Stomach (tissue), 9 donors: ENCODE data around the gene GADD45G. TPM values are rescaled to one million over a fixed set of nuclear protein-coding genes. Genes with fewer than 3 reads are reported as not detected.

Source experiments
- DNase-seq, 2 donors: peaks; one replicate each; pipeline versions ENCODE4 v3.0.0 to v3.0.0-alpha.2; 2013 to 2019
- H3K27ac ChIP-seq, 5 donors: fragments of 200-600 bp in 4 of 5; sonication (generic) in 4 of 5; one replicate each; pipeline ENCODE4 v1.5.1; 2013 to 2019; ENCODE audit warnings: mild to moderate bottlenecking in 1 of 5, moderate library complexity in 1 of 5
- H3K27me3 ChIP-seq, 3 donors: fragments of 200-600 bp; sonication (generic); one replicate each; pipeline ENCODE4 v1.5.1; 2017 to 2019; ENCODE audit warnings: mixed run types in 1 of 3
- H3K36me3 ChIP-seq, 4 donors: fragments of 200-600 bp; sonication (generic); 1 replicate in 3 of 4; 2 replicates in 1 of 4; pipeline ENCODE4 v1.5.1; 2016 to 2019
- H3K4me1 ChIP-seq, 4 donors: fragments of 200-600 bp; sonication (generic); one replicate each; pipeline ENCODE4 v1.5.1; 2016 to 2019
- H3K4me3 ChIP-seq, 4 donors: fragments of 200-600 bp; sonication (generic) in 3 of 4; one replicate each; pipeline ENCODE4 v1.5.1; 2016 to 2019; ENCODE audit warnings: mild to moderate bottlenecking in 1 of 4
- H3K9me3 ChIP-seq, 4 donors: fragments of 200-600 bp; sonication (generic); one replicate each; pipeline ENCODE4 v1.5.1; 2016 to 2019
- EP300 ChIP-seq: sonication (generic); formaldehyde crosslinking; IDR thresholded peaks from one replicate; pipeline ENCODE4 v1.6.1; 2017; ENCODE audit warnings: antibody characterized with exemption
- POLR2A ChIP-seq, 4 donors: fragments of 450-650 bp; IDR thresholded peaks; one replicate each; pipeline ENCODE4 v1.6.1; 2016; ENCODE audit warnings: antibody characterized with exemption in 4 of 4, control low read depth in 2 of 4, mild to moderate bottlenecking in 1 of 4, moderate library complexity in 1 of 4
- POLR2AphosphoS5 ChIP-seq, 3 donors: sonication (generic); formaldehyde crosslinking; IDR thresholded peaks; one replicate each; pipeline ENCODE4 v1.6.1; 2016; ENCODE audit warnings: antibody characterized with exemption in 3 of 3
- WGBS, 5 donors: extraction: QIAGEN DNeasy Blood & Tissue Kit in 3 of 5; methylation state at CpG; one replicate each; pipeline versions ENCODE4 v1.1.5 to v1.1.7; 2013 to 2018; 5-methylcytosine and 5-hydroxymethylcytosine counted together
- intact Hi-C: fragments of 100-400 bp; cut with DNase I; formaldehyde crosslinking; loops from one replicate; pipeline ENCODE4 v1.15.1; 2023; ENCODE audit warnings: low total_unique reads
- polyA plus RNA-seq, 3 donors: library from polyadenylated mRNA; stranded (reverse); fragments of 200-250 nt; gene quantifications; one replicate each; pipeline ENCODE4 v1.2.3, GENCODE V29; 2013
- total RNA-seq, 5 donors: library from RNA; depleted of rRNA; stranded (reverse); fragments of >200 nt; gene quantifications; one replicate each; pipeline versions ENCODE4 v1.1.0 to v1.2.3, GENCODE V29; 2014 to 2016
- TF ChIP-seq, protein P1 (sequence below), 7 experiments: fragments of 450-650 bp in 4 of 7; fragments of 200-600 bp in 3 of 7; sonication (generic) in 3 of 7; IDR thresholded peaks; one replicate each; pipeline ENCODE4 v1.5.1; 2016 to 2019; ENCODE audit warnings: antibody characterized with exemption in 7 of 7, control low read depth in 2 of 7, mild to moderate bottlenecking in 1 of 7
- donor health status: healthy with polysubstance abuse.
- donor health status: Bipolar disorder and iron deficiency.
- donor health status: healthy.

GADD45G gene
- total and polyA plus RNA-seq, 8 donors = 6.8 to 121 (median 95.9) TPM

DNA sequence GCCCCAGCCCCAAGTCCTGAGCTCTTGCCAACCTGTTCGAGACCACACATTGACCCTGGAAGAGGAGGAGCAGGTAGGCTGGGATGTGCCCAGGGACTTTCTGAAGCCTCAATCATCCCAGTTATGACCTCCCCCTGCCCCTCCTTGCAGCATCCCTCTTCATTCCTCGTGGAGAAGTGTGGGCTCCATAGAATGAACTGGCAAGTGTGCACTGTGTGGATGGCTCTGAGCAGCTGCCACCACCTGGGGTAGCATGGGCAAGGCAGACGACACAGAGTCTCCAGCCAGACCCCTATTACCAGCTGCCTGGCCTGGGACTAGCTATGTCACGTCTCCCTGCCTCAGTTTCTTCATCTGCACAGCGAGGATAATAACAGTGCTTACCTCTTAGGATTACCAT is 33.5 kb downstream of the GADD45G start:
- Histone ChIP-seq H3K36me3 (no peaks in the 10 kb centered on the region), H3K27ac (peak overlapping the region in 2 of 5 donors; percentile 69 to 83), H3K4me3 (no peak overlapping the region), H3K9me3 (no peaks in the 10 kb centered on the region), H3K27me3 (no peaks in the 10 kb centered on the region), H3K4me1 (peaks cover 26 to 54% (median 38%) of the 10 kb centered on the region in 4 donors)
- no peak for TF ChIP-seq POLR2A (IDR thresholded peaks at IDR 0.05)
- TF ChIP-seq, protein P1, sequence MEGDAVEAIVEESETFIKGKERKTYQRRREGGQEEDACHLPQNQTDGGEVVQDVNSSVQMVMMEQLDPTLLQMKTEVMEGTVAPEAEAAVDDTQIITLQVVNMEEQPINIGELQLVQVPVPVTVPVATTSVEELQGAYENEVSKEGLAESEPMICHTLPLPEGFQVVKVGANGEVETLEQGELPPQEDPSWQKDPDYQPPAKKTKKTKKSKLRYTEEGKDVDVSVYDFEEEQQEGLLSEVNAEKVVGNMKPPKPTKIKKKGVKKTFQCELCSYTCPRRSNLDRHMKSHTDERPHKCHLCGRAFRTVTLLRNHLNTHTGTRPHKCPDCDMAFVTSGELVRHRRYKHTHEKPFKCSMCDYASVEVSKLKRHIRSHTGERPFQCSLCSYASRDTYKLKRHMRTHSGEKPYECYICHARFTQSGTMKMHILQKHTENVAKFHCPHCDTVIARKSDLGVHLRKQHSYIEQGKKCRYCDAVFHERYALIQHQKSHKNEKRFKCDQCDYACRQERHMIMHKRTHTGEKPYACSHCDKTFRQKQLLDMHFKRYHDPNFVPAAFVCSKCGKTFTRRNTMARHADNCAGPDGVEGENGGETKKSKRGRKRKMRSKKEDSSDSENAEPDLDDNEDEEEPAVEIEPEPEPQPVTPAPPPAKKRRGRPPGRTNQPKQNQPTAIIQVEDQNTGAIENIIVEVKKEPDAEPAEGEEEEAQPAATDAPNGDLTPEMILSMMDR (IDR thresholded peaks at IDR 0.05) = no peak
- TF ChIP-seq EP300 = no peak
- TF ChIP-seq POLR2AphosphoS5 (IDR thresholded peaks at IDR 0.05) = no peak
- WGBS, 5 donors = 67 to 88% (median 78%) methylated on average over 5 of the region's 5 CpGs
- intact Hi-C loops = no loop called here
- DNase-seq = no peak

DNA sequence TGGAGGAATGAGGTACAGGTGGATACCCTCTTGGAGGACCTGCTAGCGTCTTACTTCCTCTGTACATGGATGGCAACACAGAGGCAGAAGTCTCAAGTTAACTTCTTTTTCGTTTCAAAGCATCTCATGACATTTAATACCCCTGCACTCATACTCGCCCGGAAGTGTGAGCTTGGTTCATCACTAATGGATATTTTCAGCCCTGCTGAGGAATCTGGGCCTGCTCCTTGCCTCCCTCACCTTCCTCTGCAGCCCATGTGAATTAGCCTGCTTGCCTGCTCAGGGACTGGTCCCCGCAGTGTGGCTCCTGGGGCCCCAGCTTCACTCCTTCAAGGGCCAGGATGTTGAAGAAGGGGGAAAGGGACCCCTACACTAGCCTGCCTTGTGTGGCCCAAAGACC is 34.1 kb downstream of the GADD45G start:
- TF ChIP-seq, protein P1 (IDR thresholded peaks at IDR 0.05) = no peak
- no peak for TF ChIP-seq POLR2AphosphoS5 (IDR thresholded peaks at IDR 0.05)
- TF ChIP-seq EP300 = no peak
- no peak for TF ChIP-seq POLR2A (IDR thresholded peaks at IDR 0.05)
- Histone ChIP-seq H3K27ac (peak overlapping the region in 4 of 5 donors; percentile 48 to 83 (median 68)), H3K36me3 (no peaks in the 10 kb centered on the region), H3K27me3 (no peaks in the 10 kb centered on the region), H3K4me3 (no peak overlapping the region), H3K9me3 (no peaks in the 10 kb centered on the region), H3K4me1 (peaks cover 25 to 54% (median 36%) of the 10 kb centered on the region in 4 donors)
- WGBS, 5 donors = 86 to 97% (median 93%) methylated on average over 5 of the region's 5 CpGs
- intact Hi-C loops = no loop called here
- no peak for DNase-seq

DNA sequence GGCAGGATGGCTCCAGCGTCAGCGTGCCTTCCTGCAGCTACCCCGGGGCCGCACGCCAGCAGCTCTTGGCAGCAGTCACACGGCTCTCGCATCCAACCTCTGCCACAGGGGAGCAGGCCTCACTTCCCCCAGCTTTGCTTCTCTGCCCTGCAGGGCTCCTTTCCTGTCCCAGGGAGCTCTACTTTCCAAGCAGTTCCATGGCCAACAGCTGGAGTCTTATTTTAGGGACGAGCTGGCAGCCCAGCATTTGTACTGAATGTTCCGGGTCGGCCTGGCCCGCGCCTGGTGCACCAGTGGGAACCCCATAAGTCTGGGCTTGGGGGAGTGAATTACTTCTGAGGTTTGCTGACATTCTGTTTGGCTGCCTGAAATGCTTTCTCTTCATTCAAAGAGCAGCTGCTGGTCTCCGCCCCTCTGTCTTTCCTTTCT is 34.6 kb downstream of the GADD45G start:
- Histone ChIP-seq H3K27ac (peak overlapping the region in 4 of 5 donors; percentile 48 to 83 (median 68)), H3K9me3 (no peaks in the 10 kb centered on the region), H3K4me1 (peaks cover 25 to 50% (median 36%) of the 10 kb centered on the region in 4 donors), H3K27me3 (no peaks in the 10 kb centered on the region), H3K4me3 (no peak overlapping the region), H3K36me3 (no peaks in the 10 kb centered on the region)
- TF ChIP-seq EP300 (peak; percentile 81), POLR2AphosphoS5 (IDR thresholded peaks at IDR 0.05) (peak in 2 of 3 donors; percentile 16 to 85), POLR2A (IDR thresholded peaks at IDR 0.05) (no peak)
- peak; percentile 48 to 64 for DNase-seq
- WGBS, 5 donors = 38 to 59% (median 57%) methylated on average over 8 to 13 of the region's 13 CpGs
- intact Hi-C loops = no loop called here

DNA sequence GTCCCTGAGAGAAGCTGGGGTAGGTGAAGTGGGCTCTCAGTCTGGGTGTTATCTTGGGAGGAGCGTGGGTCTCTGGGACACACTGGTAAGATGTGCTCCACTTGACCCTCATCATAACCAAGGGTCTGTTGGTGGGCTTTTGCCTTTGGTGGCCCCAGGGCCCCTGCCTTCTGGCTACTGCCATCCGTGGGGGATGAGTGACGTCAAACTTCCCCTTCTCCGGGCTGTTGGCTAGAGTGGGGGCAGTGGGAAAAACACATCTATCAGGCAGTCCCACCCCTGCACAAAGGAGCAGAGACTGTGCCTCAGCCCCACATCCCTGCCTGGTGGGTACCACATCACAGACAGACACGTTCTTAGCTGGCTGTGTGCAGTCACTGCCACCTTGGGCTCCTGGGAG is 35.1 kb downstream of the GADD45G start:
- Histone ChIP-seq H3K4me3 (no peak overlapping the region), H3K27me3 (no peaks in the 10 kb centered on the region), H3K4me1 (peaks cover 20 to 44% (median 31%) of the 10 kb centered on the region in 4 donors), H3K9me3 (no peaks in the 10 kb centered on the region), H3K36me3 (no peaks in the 10 kb centered on the region), H3K27ac (peak overlapping the region in 4 of 5 donors; percentile 48 to 83 (median 68))
- 75 to 100% (median 90%) methylated on average over 3 to 5 of the region's 5 CpGs for WGBS, 5 donors
- TF ChIP-seq, protein P1 (IDR thresholded peaks at IDR 0.05) = no peak
- TF ChIP-seq EP300 (no peak), POLR2AphosphoS5 (IDR thresholded peaks at IDR 0.05) (no peak), POLR2A (IDR thresholded peaks at IDR 0.05) (no peak)
- intact Hi-C loops = no loop called here
- no peak for DNase-seq

DNA sequence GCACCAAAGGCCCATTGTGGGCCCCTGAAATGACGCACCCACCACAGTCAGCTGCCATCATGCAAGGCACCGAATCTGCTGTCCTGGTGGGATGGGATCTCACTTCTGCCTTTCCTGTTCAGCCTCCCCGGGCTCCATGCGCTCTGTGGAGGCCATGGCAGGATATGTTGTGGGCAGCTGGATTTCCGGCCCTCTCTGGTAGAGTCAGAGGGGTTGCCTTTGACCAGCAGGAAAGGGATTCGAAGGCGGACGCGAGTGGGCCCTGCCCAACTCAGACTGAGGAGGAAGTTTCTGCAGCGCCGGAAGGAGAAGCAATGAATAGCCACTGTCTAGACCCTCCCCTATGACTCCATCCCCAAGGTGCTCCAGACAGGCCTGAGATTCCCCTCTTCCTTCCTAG is 35.5 kb downstream of the GADD45G start:
- intact Hi-C loops = no loop called here
- 70 to 94% (median 87%) methylated on average over 9 to 11 of the region's 11 CpGs for WGBS, 5 donors
- TF ChIP-seq EP300 = no peak
- TF ChIP-seq, protein P1 (IDR thresholded peaks at IDR 0.05) = no peak
- no peak for TF ChIP-seq POLR2A (IDR thresholded peaks at IDR 0.05)
- no peak for TF ChIP-seq POLR2AphosphoS5 (IDR thresholded peaks at IDR 0.05)
- Histone ChIP-seq H3K27ac (peak overlapping the region in 4 of 5 donors; percentile 48 to 83 (median 68)), H3K9me3 (no peaks in the 10 kb centered on the region), H3K36me3 (no peaks in the 10 kb centered on the region), H3K4me3 (no peak overlapping the region), H3K27me3 (no peaks in the 10 kb centered on the region), H3K4me1 (peaks cover 16 to 40% (median 28%) of the 10 kb centered on the region in 4 donors)
- DNase-seq = no peak
